HG03571 (cell line): ENCODE results near the gene PDE11A.
"Not testable (repeated sequence)": the region's sequence is repeated elsewhere in the genome, so short reads cannot be mapped to it uniquely, and the experiment has no call there.

Experiments used
- ATAC-seq: cut with Tn5 transposase; IDR thresholded peaks from one replicate; pipeline ENCODE4 v1.9.1; 2021; ENCODE audit not compliant: unreplicated experiment

Gene PDE11A

DNA sequence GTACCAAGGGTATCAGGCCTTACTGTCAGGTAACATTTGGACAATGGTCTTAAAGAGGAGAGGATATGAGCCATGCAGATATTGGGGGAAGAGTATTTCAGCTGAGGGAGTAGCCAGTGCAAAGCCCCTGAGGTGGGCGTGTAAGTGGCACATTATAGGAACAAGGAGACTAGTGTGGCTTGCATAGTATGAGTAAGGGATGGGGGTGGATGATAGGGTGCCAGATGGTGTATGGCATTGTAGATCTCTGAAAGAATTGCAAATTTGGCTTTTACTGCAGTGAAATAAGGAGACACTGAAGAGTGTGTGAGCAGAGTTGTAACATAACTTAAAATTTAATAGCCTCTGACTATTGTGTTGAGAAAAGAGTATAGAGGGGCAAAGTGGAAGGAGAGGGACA lies 244.0 kb downstream of the PDE11A start:
- ATAC-seq: no peak

DNA sequence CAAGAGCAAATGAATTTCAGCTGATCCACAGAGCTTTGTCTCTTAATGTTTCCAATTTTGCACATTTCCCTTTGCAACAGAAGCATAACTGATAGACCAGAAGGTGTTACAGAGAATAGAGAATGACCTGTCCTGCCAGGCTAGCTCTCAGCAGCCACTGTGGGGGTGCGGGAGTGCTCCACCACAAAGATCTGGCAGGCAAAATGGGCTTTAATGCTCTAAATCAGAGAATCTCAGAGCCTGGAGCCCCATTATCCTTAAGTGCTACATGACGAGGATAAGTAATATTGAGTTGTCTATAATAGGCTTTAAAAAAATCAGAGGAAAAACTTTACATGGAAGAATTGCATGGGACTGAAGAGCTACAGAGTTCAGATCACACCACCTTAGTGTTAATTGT lies 245.7 kb downstream of the PDE11A start:
- ATAC-seq: no peak

DNA sequence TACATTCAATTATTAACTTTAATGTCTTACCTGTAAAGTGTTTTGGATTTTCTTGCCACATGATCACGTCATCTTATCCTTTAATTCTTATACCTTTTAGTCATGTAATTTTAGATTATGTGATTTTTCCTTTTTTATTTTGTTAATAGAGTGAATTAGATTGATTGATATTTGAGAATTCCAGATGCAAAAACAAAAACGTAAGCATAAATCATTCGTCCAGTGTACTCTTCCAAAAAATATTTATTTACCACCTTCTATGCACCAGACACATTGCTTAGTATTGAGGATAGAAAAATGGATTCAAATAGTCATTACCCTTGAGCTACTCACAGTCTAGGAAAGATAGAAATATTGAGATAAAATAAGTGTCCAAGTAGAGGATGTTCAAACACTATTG lies 249.6 kb downstream of the PDE11A start:
- ATAC-seq: no peak

DNA sequence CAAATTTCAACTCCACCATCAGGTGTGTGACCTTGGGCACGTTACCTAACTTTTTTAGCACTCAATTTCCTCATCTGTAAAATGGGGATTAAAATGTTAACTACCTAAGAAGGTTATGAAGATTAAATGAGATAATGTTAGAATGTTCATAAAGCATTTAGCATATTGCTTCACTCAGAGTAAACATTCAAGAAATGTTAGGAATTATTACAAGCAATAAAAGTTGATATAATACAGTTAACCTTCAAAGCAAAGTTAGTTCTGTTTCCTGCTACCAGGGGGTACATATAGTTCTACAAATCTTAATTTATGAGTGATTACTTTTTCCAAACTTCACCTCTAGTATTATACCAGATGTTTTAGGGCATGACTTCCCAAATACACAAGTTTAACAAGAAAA lies 254.2 kb downstream of the PDE11A start:
- no peak for ATAC-seq

DNA sequence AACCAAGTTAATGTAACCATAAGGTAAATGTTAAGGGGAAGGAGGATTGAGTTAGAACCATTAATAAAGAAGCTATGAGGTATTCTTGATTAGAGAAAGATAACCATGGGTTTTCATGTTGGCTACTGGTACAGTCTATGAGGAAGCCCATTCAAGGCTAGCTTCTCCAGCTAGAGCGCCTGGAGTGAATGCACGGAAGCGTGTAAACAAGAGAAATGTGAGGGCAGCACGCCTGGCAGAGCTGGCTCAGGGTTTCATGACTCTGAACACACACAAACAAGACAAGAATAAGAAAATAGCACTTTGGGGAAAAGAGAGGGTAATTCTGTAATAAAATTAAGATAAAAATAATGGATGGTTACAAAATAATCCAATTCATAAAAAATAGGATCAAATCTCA lies 255.3 kb downstream of the PDE11A start:
- no peak for ATAC-seq

DNA sequence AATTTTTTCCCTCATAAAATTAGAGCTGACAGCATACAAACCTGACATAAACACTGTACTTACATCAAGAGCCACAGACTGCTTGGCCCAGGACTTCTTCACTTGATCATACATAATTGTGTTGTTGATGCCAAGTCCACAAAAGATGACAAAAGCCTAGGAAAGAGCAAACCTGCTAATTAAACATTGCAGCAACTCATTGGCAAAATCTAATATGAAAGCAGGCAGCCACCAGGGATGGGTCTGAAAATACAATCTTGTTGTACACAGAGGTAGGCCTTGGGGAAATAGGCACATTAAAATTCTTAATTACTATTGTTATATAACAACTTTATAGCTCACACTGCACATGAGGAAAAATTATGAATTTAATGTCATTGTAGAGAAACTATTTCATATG lies 255.8 kb downstream of the PDE11A start:
- no peak for ATAC-seq

DNA sequence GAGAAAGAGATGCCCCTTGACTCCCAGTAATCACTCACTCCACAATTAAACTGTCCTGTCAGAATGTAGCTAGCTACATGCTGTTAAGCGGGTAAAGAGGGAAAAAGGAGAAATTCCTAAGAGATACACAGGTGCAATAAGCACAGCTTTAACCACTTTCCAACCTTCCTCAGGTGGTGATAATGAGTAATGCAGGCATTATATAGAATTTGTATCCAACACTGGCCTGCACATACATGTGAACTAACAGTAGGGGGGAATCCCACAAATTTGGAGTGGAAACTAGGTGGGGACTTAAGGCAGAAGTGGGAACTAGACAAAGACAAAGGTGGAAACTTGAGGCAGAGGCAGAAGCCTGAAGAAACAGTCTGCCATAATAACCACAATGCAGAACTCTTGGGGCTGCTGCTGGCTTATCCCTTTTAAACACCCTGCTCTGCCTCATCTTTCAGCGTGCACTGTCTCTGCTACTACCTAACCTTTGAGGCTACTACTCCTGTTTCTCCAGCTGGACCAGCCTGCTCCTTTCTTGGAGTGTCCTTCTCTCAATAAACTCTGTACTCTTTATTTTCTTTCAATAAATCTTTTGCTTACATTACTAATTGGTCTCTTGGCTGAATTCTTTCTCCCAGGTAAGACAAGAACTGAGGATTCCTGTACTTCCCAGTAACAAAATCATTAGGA lies 259.7 kb downstream of the PDE11A start:
- ATAC-seq: no peak

DNA sequence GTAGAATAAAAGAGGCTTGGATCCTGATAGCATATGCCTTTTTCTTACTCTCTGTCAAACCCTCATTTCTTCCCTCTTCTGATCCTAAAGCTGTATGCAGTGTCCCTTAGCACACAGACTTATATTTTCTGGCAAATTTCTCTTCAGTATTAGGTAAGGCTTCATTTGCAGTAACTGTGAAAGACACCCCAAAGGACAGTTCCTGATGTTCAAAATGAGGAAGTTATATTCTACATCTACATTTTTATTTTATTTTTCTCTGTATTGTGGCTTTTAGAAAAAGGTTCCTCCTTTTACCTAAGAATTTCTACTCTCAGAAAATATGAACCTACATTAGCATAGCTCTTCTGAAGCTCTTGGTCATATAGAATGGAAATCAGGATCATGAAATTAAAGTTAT lies 261.7 kb downstream of the PDE11A start:
- ATAC-seq: no peak

DNA sequence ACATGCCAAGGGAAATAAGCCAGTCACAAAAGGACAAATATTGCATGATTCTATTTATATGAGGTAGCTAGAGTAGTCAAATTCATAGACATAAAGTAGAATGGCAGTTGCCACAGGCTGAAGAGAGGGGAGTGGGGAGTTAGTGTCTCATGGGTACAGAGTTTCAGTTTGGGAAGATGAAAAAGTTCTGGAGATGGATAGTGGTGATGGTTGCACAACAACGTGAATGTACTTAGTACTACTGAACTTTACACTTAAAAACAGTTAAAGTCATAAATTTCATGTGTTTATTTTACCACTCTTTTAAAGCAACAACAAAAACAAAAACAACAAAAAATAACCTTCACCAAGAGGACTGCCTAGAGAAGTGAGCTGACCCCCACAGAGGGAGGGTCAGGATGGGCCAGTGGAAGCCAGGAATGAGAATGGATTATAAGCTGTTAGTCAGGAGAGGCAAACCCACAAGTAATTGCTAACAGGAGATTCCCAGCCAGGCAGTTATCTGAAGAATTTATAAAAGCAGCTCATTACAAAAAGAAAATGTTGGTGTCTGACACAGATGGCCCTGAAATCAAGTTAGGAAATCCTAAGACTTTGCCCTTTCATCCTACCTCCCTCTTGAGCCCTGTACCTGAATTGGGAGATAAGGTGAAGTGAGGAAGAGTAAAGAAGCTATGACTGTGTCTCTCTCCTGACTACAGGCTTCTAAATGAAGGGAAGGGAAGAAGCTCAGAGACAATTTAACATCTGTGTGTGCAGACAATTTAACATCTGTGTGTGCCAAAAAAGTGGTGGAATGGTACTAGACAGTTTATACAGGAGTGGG lies 263.4 kb downstream of the PDE11A start:
- no peak for ATAC-seq

DNA sequence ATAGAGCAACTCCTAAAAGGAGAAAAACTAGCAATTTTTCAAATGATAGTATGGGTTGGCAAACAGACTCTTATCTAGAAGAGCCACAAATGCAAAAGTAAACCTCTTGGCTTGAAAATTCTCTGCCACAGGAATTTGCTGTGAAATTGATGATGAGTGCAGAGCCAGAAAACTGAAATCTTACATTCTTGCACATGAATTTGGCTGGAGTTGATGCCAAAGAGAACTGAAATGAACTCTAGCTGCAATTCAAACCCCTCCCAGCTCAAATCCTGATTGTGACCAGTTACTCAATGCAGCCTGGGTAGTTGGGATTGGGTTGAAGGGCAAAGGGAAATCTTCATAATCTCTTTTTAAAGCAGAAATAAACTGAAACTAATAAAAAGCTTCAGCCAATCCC lies 266.6 kb downstream of the PDE11A start:
- no peak for ATAC-seq

DNA sequence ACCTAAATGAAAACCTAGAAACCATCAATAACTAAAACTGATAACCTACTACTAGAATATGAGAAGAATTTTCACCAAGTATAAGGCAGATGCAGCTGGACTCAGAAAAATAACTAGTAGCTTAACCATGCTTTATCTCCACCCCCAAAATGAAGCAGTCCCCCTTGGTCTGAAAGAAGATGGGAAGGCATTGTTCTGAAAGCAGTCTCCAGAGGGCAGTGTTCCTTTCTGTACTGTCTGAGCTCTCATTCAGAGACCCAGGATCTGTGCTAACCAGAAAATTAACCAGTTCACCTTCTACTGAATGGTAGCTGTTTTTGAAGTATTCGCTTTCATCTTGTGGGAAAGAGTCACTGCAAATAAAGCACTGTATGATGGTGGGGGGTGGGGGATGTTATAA lies 273.0 kb downstream of the PDE11A start:
- ATAC-seq: no peak

DNA sequence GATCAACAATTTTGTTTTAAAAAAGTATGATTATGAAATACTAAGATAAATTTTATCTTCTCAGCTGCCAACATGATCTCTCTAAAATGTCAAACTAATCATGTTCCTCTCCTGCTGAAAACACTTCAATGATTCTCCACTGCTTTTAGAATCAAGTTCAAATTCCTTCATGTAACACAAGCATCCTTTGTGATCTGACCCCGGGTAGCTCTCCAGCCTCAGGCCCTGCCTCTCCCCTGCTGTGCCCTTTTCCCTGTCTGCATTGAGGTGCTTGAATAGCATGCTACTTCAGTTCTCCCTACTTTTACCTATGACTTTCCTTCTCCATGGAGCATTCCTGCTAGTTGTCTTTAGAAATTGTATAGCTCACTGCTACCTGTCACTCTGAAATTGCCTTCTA lies 274.8 kb downstream of the PDE11A start:
- ATAC-seq: no peak

DNA sequence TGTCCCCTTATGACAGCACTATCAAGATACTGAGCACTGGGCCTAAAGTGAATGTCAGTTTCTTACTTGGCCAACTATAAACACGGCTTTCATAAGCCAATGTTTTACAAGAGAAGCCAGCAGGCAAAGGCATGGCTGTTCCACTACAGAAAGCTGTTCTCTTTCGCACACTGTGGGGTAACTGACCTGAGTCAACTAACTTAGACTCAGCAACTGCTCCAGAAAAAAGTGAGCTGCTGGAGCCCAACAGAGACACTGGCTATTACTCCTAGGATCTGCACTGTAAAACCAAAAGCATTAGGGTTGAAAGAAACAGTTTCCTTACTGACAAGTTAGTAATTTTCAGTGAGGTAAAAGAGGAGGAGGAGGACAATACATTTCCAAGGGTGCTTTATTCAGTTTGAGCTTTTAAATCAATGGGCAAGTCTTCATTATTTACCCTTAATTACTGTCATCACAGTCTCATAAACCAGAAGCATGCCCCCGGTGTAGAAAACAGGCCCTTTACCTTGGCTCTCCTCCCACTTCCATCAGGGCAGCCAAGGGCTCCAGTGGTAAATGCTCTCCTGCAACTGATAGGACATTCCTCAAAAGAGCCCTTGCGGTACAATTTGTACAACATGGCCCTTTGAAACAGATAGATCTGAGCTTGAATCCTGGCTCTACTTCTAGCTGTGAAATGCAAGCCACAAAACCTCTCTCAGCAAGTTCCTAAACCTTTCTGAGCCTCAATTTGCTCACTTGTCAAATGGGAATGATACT lies 275.7 kb downstream of the PDE11A start:
- ATAC-seq: no peak

DNA sequence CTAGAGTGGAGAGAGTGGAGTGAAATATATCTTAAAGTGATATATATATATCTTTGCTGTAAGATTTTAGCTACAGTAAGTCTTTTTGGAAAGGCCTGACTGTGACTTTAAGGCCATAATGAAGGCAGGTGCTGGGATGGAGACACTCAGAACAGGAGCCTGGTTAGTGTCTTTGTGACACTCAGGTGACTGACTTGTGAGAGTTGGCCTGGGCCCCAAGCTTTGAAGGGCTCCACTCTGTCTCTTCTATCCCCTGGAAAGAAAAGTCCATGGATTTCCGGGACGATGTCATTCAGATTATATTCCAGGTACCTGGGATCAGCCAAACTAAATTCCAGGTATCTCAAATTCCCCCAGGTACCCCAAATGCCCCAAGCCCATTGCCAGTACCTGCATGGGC lies 276.6 kb downstream of the PDE11A start:
- ATAC-seq: no peak

DNA sequence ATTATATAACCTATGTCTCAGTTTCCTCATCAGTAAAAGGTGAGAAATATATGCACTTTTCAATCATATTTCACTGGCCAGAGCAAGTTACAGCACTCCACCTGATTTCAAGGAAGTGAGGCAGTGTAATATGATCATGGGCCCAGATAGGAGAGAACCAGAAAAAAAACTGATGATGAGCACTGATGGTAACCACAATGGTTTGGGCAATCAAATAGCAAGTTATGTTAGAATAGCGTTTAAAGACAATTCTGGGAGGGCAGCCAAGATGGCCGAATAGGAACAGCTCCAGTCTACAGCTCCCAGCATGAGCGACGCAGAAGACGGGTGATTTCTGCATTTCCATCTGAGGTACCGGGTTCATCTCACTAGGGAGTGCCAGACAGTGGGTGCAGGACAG lies 287.4 kb downstream of the PDE11A start:
- ATAC-seq: not testable (repeated sequence)

DNA sequence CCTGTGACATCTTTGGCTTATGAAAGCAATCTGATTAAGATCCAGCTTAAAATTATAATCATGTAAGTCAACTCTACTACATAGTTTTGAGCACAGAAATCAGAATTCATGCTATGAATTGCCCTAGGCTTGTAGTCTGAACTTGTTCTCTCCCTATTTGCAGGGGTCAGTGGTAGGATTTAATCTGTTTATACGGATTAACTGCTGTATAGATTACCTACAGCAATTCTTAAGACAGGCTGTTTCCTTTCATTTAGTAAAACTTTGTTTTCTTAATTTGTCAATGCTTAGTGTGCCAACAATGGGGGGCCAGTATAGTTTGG lies 287.9 kb downstream of the PDE11A start:
- ATAC-seq: no peak

DNA sequence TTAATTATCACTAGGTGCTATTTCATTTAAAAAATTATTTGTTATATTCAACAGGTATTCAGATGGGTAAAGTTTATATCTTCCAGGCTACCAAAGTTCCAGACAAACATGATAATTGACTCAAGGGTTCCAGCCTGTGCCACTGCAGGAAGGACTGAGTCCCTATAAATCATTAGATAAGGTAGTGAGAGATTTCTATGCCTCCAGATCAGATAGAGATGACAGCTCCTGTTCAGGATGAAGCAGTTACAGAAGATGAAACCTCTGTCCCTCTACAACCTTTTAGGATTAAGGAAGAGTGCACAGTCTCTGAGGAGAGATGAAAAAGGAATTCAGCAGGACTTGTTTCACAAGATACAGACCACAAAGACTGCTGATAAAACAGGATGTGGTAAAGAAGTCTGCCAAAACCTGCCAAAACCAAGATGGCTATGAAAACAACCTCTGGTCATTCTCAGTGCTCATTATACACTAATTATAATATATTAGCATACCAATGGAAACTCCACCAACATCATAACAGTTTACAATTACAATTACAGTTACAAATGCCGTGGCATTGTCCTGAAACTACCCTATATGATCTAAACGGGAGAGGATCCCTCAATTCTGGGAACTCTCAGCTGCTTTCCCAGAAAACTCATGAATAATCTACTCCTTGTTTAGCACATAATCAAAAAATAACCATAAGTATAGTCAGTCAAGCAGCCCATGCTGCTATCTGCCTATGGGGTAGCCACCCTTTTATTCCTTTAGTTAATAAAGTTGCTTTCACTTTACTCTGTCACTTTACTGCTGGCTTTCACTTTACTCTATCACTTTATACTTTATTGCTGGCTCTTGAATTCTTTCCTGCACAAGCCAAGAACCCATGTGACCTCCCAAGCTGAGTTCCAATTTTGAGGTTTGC lies 288.5 kb downstream of the PDE11A start:
- ATAC-seq: peak; percentile 96

DNA sequence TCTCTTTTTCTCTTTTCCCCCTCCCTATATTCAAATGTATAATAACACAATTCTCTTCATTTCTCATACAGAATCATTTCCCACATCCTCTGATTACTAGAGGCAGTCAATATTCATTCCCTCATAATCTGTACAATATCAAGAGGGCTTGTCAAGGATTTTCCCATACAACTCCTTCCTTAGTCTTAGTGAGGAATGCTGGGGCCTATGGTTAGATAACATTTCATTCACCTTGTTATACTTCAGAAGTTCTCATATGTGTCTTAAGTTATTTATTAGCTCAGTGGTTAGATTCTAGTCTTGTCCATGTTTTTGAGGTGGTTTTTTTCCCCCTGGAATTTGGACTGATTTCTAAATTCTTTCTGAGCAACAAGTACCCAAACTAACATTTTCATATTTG lies 289.5 kb downstream of the PDE11A start:
- no peak for ATAC-seq

DNA sequence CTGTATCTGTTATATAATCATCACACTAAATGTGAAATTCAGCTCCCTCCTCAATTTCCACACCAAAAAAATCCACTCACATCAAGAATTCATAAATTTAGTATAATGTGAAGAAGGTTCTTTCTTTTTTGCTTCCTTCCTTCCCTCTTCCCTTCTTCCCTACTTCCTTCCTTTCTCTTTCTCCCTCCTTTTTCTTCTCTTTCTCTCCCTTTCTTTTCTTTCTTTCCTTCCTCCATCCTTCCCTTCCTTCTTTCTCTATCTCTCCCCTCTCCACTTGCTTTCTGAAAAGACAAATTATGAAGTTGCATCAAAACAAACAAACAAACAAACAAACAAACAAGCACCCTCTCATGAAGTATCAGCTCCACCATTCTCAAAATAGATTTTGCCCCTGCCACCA lies 290.0 kb downstream of the PDE11A start:
- ATAC-seq: no peak

DNA sequence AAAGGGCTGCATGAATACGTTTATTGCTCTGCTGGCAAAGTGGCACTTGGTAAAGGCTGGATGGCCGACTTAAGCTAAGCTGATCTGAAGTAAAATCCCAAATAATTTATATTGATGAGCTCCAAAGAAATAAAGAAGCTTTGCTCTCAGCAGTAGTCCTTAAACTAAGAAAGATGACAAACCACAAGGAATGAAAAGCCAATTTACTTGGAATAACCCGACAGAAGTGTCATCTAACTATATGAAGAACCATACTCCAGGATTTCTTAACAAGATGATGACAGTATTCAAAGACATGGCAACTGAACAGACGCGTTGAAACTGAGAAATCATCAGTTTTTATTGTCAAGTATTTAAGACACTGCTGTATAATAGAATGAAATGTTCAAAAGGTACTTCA lies 294.1 kb downstream of the PDE11A start:
- no peak for ATAC-seq

DNA sequence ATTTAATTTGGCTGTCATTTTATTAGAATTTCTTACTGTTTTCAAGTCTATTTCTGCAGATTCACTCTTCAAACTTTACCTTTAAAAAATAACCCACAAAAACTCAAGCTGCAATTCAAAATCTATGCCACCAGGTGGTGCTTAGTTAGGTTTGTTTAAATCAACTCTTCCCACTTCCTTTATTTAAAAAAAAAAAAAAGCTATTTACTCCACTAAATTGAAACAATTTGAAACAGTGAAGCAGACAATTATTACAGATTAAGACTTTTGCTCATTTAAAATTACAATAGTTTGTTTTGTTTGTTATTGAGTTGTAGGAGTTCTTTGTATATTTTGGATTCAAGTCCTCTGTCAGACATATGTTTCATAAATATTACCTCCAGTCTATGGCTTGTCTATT lies 300.0 kb downstream of the PDE11A start:
- ATAC-seq: no peak
